HG02610 (cell line): ENCODE results near the gene MTHFD1L.

Source experiments
- ATAC-seq: cut with Tn5 transposase; IDR thresholded peaks from one replicate; pipeline ENCODE4 v1.9.1; 2021; ENCODE audit warnings: mild to moderate bottlenecking, moderate library complexity; ENCODE audit not compliant: unreplicated experiment

The MTHFD1L gene

GRCh38 chr6:150981095-150981494 is 115.6 kb downstream of the MTHFD1L start:
- no peak for ATAC-seq

GRCh38 chr6:150981669-150982068 is 116.2 kb downstream of the MTHFD1L start:
- no peak for ATAC-seq

- no peak for ATAC-seq
Observed at GRCh38 chr6:150987371-150987828, 121.9 kb downstream of the MTHFD1L start.

GRCh38 chr6:150987855-150988464 is 122.5 kb downstream of the MTHFD1L start:
- ATAC-seq = no peak

- no peak for ATAC-seq
Observed at GRCh38 chr6:150991487-150991886, 126.0 kb downstream of the MTHFD1L start.

- ATAC-seq = no peak
Observed at GRCh38 chr6:150992262-150992661, 126.8 kb downstream of the MTHFD1L start.

- no peak for ATAC-seq
Observed at GRCh38 chr6:150992703-150993102, 127.2 kb downstream of the MTHFD1L start.

- no peak for ATAC-seq
Observed at GRCh38 chr6:150993253-150993652, 127.8 kb downstream of the MTHFD1L start.

- no peak for ATAC-seq
Observed at GRCh38 chr6:150994026-150994425, 128.5 kb downstream of the MTHFD1L start.

GRCh38 chr6:150996968-150997367 is 131.5 kb downstream of the MTHFD1L start:
- no peak for ATAC-seq

GRCh38 chr6:150999107-150999506 is 133.6 kb downstream of the MTHFD1L start:
- no peak for ATAC-seq

GRCh38 chr6:150999576-150999975 is 134.1 kb downstream of the MTHFD1L start:
- no peak for ATAC-seq

- ATAC-seq = peak; percentile 69
Observed at GRCh38 chr6:151001387-151002056, 136.0 kb downstream of the MTHFD1L start.

GRCh38 chr6:151002057-151002450 is 136.6 kb downstream of the MTHFD1L start:
- ATAC-seq = no peak

- ATAC-seq = no peak
Observed at GRCh38 chr6:151002491-151002935, 137.0 kb downstream of the MTHFD1L start.

GRCh38 chr6:151004383-151005024 is 139.0 kb downstream of the MTHFD1L start:
- ATAC-seq = peak; percentile 56

GRCh38 chr6:151005164-151005563 is 139.7 kb downstream of the MTHFD1L start:
- no peak for ATAC-seq

GRCh38 chr6:151005896-151006632 is 140.6 kb downstream of the MTHFD1L start:
- no peak for ATAC-seq

GRCh38 chr6:151007076-151007475 is 141.6 kb downstream of the MTHFD1L start:
- ATAC-seq = no peak

GRCh38 chr6:151007922-151008321 is 142.4 kb downstream of the MTHFD1L start:
- no peak for ATAC-seq

GRCh38 chr6:151008425-151008824 is 142.9 kb downstream of the MTHFD1L start:
- ATAC-seq = no peak
